ENCODE results near the gene NTSR1. TPM values are rescaled to one million over a fixed set of nuclear protein-coding genes. Genes with fewer than 3 reads are reported as not detected.

Gene NTSR1
- total RNA-seq, 4 donors from 2014 or later = 1.5 to 23.9 (median 4.7) TPM

DNA sequence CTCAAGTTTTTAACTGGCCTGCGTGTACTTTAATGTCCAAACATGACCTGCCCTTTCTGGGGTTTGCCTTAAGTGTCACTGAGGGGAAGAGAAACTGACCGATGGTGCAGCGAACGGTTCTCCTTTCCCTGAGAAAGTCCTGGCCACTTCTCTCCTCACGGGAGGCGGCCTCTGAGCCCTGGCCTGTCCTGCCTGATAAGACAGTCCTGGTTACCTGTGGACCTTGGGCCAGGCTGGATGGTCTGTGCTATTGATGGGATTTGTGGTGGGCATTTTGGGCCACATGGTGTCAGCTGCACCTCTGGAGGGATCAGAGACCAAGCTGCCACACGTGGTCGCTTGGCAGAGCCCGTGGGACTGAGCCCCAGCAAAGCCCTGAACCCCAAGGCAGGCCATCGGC is 11.6 kb upstream of the NTSR1 start:
- TF ChIP-seq EP300 (IDR thresholded peaks at IDR 0.05; ENCODE audit: low read depth) = no peak
- no peak for TF ChIP-seq POLR2A (IDR thresholded peaks at IDR 0.05)
- no peak for TF ChIP-seq CTCF (IDR thresholded peaks at IDR 0.05)
- TF ChIP-seq POLR2AphosphoS5 (IDR thresholded peaks at IDR 0.05) = no peak
- H3K27ac ChIP-seq = no peak overlapping the region
- H3K9me3 ChIP-seq = no peaks in the 10 kb centered on the region
- WGBS, 2 donors (ENCODE audit: low coverage in 1 of 2) = 77% methylated on average over 9 of the region's 10 CpGs; no CpG with 5 or more reads in 1 of the 2 donors
- peaks cover 12% of the 10 kb centered on the region for H3K27me3 ChIP-seq
- intact Hi-C loops (cut with DNase I; ENCODE audit: low total_unique reads) = no loop called here
- H3K36me3 ChIP-seq = no peaks in the 10 kb centered on the region
- in situ Hi-C loops (cut with MboI; ENCODE audit: low pct_ligation_motif_present in 1 of 4, low pct_unique_long_range_greater_than_20kb in 1 of 4, low sequenced_read_pairs in 3 of 4) = loop anchor here in 1 of 4 donors (25.0 kb wide), 1 partner anchor 90 kb away; the partner anchor contains the start of gene MRGBP
- no peak overlapping the region for H3K4me3 ChIP-seq
- no peaks in the 10 kb centered on the region for H3K4me1 ChIP-seq
- DNase-seq = no peak

DNA sequence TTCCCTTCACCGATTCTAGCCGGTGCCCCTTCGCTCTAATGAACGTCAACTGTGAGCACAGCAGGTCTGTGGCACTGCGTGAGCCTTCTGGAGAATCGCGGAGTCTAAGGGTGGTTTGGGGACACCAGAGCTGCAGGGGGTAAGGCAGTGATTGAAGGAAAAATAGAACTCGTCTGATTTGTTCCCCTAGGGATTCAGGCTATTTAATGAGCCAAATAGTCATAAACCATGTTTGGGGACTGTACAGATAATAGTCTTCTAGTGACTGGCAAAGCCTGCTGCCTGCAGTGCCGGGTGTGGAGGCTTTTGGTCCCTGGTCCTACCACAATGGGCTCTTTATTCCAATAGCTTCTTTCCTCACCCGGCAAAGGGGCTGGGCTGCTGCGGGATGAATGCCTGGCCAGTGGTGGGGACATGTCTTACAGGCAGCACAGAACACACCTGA is 11.1 kb upstream of the NTSR1 start:
- 38 to 56% methylated on average over 2 to 11 of the region's 11 CpGs for WGBS, 2 donors (ENCODE audit: low coverage in 1 of 2)
- no peaks in the 10 kb centered on the region for H3K36me3 ChIP-seq
- no peak overlapping the region for H3K4me3 ChIP-seq
- DNase-seq = no peak
- H3K4me1 ChIP-seq = no peaks in the 10 kb centered on the region
- in situ Hi-C loops (cut with MboI; ENCODE audit: low pct_ligation_motif_present in 1 of 4, low pct_unique_long_range_greater_than_20kb in 1 of 4, low sequenced_read_pairs in 3 of 4) (loop anchor here in 1 of 4 donors (25.0 kb wide), 1 partner anchor 90 kb away; the partner anchor contains the start of gene MRGBP), intact Hi-C loops (cut with DNase I; ENCODE audit: low total_unique reads) (no loop called here)
- peaks cover 10% of the 10 kb centered on the region for H3K27me3 ChIP-seq
- TF ChIP-seq EP300 (IDR thresholded peaks at IDR 0.05; ENCODE audit: low read depth) (no peak), POLR2AphosphoS5 (IDR thresholded peaks at IDR 0.05) (no peak), POLR2A (IDR thresholded peaks at IDR 0.05) (no peak), CTCF (IDR thresholded peaks at IDR 0.05) (no peak)
- no peaks in the 10 kb centered on the region for H3K9me3 ChIP-seq
- no peak overlapping the region for H3K27ac ChIP-seq

DNA sequence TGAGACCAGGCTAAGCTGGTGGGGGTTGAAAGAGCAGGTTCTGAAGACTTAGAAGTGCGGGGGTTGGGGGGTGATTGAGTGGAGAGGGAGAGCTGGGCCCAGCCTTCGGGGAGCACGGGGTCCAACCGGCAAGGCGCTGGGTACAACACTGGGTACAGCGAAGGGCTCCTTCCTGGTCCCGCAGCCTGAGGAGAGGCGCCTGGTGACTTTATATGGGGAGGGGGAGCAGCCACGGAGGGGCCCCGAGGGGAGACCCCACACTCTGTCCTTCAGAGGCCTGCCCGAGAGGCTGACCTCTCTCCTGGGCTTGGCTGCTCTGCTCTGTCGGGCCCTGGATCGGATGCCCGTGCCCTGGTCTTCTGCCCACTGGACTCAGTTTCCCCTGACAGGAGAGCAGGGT is 10.4 kb upstream of the NTSR1 start:
- no peak for DNase-seq
- Histone ChIP-seq H3K27me3 (peaks cover 10% of the 10 kb centered on the region), H3K4me3 (no peak overlapping the region), H3K27ac (no peak overlapping the region), H3K4me1 (peaks cover 0 to 4% (median 0%) of the 10 kb centered on the region in 4 donors), H3K36me3 (no peaks in the 10 kb centered on the region), H3K9me3 (no peaks in the 10 kb centered on the region)
- 94 to 95% methylated on average over 8 to 14 of the region's 14 CpGs for WGBS, 2 donors (ENCODE audit: low coverage in 1 of 2)
- intact Hi-C loops (cut with DNase I; ENCODE audit: low total_unique reads) (no loop called here), in situ Hi-C loops (cut with MboI; ENCODE audit: low pct_ligation_motif_present in 1 of 4, low pct_unique_long_range_greater_than_20kb in 1 of 4, low sequenced_read_pairs in 3 of 4) (loop anchor here in 1 of 4 donors (25.0 kb wide), 1 partner anchor 89 kb away; the partner anchor contains the start of gene MRGBP)
- TF ChIP-seq POLR2A (IDR thresholded peaks at IDR 0.05) (no peak), EP300 (IDR thresholded peaks at IDR 0.05; ENCODE audit: low read depth) (no peak), POLR2AphosphoS5 (IDR thresholded peaks at IDR 0.05) (no peak), CTCF (IDR thresholded peaks at IDR 0.05) (no peak)

- peaks cover 2 to 12% (median 7%) of the 10 kb centered on the region in 4 donors for H3K4me1 ChIP-seq
- no peak overlapping the region for H3K27ac ChIP-seq
- H3K27me3 ChIP-seq = peaks cover 10% of the 10 kb centered on the region
- in situ Hi-C loops (cut with MboI; ENCODE audit: low pct_ligation_motif_present in 1 of 4, low pct_unique_long_range_greater_than_20kb in 1 of 4, low sequenced_read_pairs in 3 of 4) = loop anchor here in 1 of 4 donors (25.0 kb wide), 1 partner anchor 88 kb away; the partner anchor contains the start of gene MRGBP
- DNase-seq = no peak
- intact Hi-C loops (cut with DNase I; ENCODE audit: low total_unique reads) = no loop called here
- 96% methylated on average over 11 of the region's 19 CpGs; no CpG with 5 or more reads in 1 of the 2 donors for WGBS, 2 donors (ENCODE audit: low coverage in 1 of 2)
- TF ChIP-seq POLR2AphosphoS5 (IDR thresholded peaks at IDR 0.05) (no peak), CTCF (IDR thresholded peaks at IDR 0.05) (no peak), EP300 (IDR thresholded peaks at IDR 0.05; ENCODE audit: low read depth) (no peak), POLR2A (IDR thresholded peaks at IDR 0.05) (no peak)
- H3K4me3 ChIP-seq = no peak overlapping the region
- no peaks in the 10 kb centered on the region for H3K9me3 ChIP-seq
- H3K36me3 ChIP-seq = no peaks in the 10 kb centered on the region
Observed at GRCh38 chr20:62699296-62699695, 9.3 kb upstream of the NTSR1 start.
